Ramos (cell line): ENCODE measurements around the gene ZNF135.

Experiments used
- in situ Hi-C: fragments of 300-500 bp; cut with MboI; formaldehyde crosslinking; loops from one replicate; pipeline ENCODE4 v1.14.3; 2022; ENCODE audit warnings: low sequenced_read_pairs; ENCODE audit not compliant: unreplicated experiment

Gene ZNF135

DNA sequence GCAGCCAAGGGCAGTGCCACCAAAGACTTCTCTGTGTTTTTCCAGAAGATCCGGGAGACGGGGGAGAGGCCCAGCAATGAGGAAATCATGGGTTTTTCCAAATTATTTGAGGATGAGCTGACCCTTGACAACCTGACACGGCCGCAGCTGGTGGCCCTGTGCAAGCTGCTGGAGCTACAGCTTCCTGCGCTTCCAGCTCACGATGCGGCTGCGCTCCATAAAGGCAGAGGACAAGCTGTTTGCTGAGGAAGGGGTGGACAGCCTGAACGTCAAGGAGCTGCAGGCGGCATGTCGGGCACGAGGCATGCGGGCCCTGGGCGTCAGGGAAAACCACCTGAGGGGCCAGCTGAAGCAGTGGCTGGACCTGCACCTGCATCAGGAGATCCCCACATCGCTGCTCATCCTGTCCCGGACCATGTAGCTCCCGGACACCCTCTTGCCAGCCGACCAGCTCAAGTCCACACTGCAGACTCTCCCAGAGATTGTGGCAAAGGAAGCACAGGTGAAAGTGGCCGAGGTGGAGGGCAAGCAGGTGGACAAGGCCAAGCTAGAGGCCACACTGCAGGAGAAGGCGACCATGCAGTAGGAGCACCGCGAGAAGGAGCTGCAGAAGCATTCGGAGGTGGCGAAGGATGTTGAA, 13.6 kb upstream of the ZNF135 start:
- in situ Hi-C loops, result no loop called here

DNA sequence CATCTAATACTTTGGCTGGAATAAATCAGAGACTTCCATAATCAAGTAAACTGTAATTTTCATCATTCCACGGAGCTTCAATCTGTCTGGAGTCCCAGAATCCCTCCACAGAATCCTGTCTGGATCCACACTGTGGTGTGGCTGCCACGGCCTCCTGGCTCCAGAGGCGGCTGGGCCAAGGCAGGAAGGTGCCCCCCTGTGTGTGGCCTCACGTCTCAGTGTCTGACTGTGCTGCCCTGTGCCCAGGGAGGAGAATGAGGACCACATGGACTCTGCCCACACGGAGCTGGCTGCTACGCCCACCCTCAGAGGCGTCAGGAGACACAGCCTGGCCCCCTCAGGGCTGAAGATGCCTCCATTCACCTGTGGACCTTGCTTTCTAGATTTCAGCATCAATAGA, 12.2 kb upstream of the ZNF135 start:
- in situ Hi-C loops, result no loop called here

DNA sequence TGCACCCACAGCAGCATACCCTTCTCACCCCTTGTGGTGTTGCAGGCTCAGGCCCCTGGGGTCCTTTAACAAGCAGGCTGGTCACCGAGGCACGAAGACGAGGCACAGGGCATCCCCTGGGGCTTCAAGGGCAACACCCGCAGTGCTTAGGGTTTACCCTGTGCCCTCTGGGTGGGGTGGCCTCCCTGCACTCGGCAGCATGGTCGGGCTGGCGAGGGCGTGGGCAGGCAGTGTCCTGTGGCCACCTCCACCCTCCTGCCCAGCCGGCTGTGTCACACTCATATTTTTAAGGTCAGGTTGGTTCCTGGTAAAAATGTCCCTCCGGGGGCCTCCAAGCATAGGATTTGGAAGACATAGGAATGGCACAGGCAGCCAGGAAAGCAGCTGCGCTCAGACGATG, 11.4 kb upstream of the ZNF135 start:
- in situ Hi-C loops, result no loop called here

DNA sequence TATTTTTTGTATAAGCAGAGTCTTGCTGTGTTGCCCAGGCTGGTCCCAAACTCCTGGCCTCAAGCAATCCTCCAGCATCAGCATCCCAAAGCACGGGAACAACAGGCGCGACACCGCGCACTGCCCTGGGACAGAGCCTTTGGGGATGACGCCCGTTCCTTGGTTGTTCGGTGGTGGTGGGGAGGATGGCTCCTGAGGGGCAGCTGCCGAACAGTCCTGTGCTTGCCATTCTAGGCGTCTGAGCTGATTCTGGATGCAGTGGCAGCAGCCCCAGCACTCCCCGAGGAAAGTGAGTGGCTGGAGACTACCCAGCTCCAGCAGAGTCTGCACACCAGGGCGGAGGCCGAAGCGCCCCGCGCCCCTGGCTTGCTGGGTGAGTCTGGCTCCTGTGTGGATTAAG, 6.8 kb upstream of the ZNF135 start:
- in situ Hi-C loops, result no loop called here

DNA sequence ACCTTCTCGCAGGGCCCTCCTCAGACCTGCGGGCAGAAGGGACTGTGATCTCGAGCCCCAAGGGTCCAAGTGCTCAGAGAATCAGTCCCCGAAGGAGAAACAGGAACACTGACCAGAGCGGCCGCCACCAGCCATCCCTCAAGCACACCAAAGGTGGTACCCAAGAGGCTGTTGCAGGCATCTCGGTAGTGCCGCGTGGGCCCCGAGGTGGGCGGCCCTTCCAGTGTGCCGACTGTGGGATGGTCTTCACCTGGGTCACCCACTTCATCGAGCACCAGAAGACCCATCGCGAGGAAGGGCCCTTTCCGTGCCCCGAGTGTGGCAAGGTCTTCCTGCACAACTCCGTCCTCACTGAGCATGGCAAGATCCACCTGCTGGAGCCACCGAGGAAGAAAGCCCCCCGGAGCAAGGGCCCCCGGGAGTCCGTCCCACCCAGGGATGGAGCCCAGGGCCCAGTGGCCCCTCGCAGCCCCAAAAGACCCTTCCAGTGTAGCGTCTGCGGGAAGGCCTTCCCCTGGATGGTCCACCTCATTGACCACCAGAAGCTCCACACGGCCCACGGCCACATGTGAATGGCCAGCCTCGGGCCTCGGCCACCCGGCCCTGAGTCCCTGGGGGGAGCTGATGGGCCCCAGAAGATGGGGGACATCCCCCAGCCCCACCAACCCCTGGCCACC, 5.5 kb upstream of the ZNF135 start:
- in situ Hi-C loops, result no loop called here

DNA sequence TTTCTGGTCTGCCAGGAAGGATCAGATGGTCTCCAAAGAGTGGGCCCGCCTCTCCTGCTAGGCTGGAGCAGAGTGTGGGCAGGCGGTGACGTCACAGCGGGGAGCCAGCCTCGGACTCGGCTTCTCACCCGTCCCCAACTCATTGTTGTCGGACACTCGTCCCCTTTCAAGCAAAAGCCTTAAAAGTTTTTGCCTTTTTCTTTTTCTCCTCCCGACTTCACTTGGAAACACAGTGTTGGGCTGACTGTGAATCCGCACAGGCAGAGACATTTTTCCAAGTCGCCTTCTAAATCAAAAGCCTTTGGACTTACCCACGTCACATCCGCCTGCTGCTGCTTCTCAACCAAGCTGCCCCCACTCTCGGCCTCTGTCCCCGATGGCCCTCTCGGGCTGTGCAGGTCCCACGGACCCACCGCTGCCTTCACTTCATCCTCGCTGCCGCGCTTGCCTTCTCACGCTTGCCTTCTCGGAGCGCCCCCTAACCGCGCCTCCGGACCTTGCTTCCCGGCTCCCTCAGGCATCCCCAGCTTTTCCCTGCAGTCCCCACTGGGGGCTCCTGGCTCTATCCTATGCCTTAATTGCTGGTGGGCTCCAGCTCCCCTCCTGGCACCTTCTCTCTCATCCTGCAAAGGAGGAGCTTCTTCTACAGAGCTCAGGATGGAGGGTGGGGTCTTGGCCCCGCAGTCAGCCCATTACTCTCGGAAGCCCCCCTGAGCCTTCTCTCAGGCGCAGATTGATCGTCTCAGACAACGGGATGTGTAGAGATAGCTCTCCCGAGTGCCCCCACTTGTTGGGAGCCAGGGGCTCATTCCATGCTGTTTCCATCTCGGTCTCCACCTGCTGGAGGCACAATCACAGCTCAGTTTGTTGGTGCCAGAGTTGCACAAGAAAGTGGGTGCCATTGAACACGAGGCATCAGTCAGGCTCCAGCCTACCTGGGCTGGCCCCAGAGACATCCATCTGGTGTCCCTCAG, 3.9 kb upstream of the ZNF135 start:
- in situ Hi-C loops, result no loop called here

DNA sequence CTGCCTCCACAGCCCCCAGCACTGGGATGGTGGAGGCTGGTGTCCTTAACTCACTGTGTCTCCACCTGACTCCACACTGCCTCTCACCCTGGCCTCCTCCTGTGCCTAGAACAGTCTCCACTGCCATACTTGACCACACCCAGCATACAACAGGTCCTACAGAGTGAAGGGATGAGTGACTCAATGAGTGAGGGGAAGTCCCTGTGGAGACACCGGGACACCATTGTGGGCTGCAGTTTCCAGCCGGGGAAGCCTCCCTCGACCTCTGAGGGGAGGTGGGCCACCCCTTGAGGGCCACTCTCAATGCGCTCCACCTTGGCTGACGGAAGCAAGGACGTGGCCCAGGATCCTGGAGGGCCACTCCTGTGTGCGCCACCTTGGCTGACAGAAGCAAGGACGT, 2.8 kb upstream of the ZNF135 start:
- in situ Hi-C loops, result no loop called here

DNA sequence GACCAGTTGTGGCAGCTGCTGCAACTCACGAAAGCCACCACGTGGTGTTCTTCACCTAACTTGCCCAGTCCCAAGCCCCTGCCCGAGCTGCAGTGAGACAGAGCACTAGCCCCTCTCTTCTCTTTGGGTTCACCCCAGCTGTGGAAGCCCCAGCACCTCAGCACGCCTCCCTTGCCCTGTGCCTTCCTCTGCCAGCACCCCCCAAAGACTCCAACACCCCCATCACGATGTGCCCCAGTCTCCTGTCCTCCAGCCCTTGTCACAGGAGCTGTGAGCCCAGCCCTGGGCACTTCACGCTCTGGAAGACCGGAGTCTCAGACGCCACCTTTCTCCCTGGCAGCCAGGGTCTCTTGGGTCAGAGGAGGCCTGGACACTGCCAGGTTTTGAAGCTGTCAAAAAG, 2.2 kb upstream of the ZNF135 start:
- in situ Hi-C loops, result no loop called here

DNA sequence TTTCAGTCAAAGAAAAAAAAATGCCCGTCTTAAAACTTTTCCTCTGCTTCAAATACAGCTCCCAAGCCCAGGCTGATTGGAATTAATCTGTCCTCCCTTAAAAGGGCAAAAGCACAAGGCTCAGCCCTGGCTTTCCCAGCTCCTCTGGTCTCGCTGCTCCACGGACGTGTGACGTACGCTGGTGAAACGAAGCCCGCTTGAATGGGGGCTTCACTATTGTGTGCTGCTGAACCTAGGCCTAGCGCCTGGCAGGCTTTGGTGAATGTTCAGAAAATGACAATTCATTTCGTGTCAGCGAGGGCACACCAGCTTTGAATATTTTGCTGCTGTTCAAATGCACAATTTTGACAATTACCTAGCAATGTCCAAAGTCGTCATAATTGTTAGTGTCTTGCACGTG, 615 bp upstream of the ZNF135 start:
- in situ Hi-C loops, result no loop called here

DNA sequence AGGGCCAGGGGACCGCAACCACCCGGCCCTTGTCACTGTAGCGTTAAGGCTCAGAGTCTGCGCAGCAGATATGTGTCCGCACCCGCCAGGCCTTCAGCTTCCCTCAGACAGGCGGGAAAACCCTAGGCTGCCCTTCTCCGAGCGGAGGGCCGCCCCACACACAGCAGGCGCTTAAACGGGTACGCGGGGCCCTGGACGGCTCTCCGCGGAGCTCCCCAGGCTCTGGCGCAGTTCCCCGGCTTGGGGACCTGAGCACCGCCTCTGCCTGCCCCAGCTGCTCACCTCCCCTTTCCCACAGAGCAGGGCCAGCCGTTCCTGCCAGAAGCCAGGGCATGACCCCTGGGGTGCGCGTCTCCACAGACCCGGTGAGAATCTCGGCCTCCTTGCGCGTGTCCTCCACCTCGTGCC, 593 bp downstream of the ZNF135 start:
- in situ Hi-C loops, result no loop called here

DNA sequence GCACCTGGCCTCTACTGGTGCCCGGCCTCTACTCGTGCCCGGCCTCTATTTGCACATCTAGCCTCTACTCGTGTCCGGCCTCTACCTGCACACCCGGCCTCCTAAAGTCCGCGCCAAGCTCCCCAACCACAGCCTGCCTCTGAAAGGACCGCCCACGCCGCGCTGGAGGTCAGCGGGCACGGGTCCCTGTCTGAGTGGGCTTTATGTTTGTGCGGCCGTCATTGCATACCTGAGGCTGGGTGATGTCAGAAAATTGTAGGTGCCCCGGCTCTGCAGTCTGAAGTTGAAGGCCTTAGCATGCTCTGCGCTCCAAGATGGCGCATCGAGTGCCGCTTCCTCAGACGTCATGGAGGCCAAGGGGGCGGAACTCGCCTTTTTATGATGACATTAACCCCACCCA, 1.1 kb downstream of the ZNF135 start:
- in situ Hi-C loops, result no loop called here

DNA sequence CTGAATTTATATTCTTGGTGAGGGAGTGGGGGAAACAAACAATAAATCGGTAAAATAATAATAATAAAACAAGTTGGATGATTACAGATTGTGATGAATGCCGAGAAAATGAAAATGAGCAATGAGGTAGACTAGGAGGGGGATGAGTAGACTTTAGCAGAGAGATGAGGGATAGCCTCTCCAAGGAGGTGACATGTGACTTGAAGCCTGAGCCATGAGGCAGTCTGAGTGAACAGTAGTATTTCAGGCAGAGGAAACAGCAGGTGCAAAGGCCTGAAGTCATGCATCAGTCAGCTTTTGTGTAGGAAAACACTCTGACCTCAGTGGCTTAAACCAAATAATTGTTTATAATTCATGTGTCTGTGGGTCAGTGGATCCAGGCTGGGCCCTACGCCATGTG, 4.6 kb downstream of the ZNF135 start:
- in situ Hi-C loops, result no loop called here

DNA sequence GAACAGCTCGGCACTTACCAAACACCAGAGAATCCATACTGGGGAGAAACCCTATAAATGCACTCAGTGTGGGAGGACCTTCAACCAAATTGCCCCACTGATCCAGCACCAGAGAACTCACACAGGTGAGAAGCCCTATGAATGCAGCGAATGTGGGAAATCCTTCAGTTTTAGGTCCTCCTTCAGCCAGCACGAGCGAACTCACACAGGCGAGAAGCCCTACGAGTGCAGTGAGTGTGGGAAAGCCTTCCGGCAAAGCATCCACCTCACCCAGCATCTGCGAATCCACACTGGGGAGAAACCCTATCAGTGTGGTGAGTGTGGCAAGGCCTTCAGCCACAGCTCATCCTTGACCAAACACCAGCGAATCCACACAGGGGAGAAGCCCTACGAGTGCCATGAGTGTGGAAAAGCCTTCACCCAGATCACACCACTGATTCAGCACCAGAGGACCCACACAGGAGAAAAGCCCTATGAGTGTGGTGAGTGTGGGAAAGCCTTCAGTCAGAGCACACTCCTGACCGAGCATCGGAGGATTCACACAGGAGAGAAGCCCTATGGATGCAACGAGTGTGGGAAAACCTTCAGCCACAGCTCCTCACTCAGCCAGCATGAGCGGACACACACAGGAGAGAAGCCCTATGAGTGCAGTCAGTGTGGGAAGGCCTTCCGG, 8.3 kb downstream of the ZNF135 start:
- in situ Hi-C loops, result no loop called here

DNA sequence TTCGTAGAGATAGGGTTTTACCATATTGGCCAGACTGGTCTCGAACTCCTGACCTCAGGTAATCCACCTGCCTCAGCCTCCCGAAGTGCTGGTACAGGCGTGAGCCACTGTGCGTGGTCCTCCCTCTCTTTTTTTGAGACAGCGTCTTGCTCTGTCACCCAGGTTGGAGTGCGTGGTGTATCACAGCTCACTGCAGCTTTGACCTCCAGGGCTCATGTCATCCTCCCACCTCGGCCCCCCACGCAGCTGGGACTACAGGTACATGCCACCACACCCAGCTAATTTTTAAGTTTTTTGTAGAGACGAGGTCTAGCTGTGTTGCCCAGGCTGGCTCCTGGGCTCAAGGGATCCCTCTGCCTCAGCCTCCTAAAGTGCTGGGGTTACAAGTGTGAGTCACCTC, 20.7 kb downstream of the ZNF135 start:
- in situ Hi-C loops, result no loop called here

DNA sequence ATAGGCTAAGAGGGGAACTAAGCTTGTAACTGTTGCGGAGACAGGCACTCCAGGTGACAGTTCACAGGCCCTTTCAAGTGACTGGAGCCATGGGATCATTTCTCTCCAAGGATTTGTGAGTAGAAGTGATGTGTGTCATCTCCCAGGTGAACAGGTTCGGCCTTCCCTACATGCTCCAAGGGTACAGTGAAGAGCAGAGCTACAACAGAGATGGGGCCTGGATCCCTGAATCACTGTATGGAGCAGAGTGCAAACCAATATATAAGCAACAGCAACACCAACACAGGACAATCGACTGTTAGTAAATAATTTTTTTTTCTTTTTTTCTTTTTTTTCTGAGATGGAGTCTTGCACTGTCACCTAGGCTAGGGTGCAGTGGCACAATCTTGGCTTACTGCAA, 23.9 kb downstream of the ZNF135 start:
- in situ Hi-C loops, result no loop called here

DNA sequence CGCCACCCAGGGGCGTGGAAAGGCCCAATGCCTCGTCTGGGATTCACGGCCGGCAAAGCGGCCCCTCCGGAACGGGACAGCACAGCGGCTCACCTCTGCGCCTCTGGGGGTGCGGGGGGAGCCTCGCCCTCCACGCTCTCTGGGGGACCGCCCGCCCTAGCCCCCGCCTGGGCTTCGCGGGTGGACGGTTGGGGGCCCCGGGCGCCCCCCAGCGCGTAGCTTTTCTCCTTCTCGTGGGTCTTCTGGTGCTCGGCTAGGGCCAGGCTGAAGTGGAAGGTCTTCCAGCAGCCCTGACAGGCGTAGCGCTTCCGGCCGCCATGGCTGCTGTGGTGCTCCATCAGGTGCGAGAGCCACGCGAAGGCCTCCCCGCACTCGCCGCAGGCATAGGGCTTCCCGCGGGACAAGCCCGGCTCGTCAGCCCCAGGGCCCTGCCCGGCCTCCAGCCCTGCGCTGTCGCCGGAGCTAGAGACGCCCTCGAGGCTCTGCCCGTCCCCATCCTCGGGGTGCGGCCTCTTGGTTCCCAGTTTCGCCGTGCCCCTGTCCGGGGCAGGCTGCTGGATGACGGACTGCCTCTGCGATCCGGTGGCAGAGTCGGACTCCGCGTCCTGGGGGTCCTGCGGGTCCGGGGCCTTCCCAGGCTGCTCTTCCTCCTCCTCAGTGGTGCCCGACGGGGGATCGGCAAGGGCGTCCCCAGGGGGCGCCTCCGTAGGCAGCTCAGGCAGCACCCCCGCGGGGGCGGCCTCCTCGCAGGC, 25.7 kb downstream of the ZNF135 start:
- in situ Hi-C loops, result no loop called here

DNA sequence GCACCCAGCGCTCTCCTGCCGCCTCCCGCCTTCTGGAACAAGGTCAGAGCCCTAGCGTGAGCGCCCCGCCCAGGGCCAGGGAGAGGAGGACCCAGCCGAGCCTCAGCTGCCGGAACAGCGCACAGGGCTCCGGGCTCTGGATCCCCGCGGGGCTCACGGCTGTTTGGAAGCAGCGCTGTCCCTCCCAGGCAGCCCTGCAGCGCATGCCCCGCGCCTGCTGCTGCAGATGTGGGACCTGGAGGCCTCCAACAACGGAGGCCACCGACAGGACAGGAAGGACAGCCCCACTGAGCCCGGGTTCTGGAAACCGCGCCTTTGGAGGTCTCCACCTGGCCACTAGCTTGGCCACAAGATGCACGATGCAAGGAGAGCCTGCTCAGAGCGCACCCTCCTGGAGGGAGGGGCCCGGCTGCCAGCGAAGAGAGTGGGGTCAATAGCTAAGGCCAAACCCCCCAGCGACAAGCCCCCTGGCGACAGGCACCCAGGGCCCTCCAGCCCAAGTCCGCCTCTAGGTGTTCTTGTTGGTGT, 26.3 kb downstream of the ZNF135 start:
- in situ Hi-C loops, result no loop called here

DNA sequence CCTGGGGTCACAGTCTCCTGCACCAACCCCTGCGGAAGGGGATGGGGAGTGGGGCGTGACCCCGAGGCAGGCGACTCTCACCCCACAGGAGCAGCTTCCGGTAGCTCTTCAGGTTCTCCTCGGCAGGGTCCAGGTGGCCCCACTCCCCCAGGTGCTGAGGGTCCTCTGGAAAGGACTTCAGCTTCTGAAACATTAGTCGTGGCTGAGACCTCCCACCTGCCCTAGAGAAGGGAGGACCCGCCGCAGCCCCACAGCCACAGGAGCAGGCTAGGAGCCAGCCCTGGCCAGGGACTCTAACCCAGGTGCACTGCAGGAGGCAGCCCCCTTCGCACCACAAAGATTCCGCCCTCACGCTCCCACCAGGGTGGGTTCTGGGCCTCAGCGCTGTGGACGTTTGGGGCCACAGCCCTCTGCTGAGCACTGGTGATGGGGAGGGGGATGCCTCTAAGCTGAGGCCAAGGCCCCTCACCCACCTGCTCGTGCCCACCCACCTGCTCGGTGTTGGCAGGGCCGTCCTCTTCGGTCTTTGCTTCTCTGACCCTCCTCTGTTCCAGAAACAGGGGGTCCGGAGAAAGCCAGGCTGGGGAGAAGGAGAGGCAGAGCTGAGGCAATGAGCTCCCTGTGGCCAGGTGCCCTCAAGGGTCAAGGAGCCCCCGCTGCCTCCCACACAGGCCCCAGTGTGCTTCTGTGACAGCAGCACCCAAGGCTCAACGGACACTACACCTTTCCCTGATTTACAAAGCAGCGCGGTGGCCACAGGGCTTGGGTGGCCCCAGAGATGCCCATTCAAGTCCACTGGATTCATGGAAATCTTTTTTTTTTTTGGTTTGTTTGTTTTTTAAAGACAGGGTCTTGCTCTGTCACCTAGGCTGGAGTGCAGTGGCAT, 28.0 kb downstream of the ZNF135 start:
- in situ Hi-C loops, result no loop called here
